ELR (cell line): ENCODE data around the gene DPP7.
"Not testable (repeated sequence)": the region's sequence is repeated elsewhere in the genome, so short reads cannot be mapped to it uniquely, and the experiment has no call there.

Source experiments
- DNase-seq: peaks from one replicate; pipeline ENCODE4 v3.0.0-alpha.2; 2015; ENCODE audit warnings: low read depth

DPP7 gene

GRCh38 chr9:137069508-137070091 lies 44.9 kb downstream of the DPP7 start:
- DNase-seq, result no peak

GRCh38 chr9:137068539-137069507 lies 45.7 kb downstream of the DPP7 start:
- DNase-seq, result no peak

GRCh38 chr9:137067860-137068538 lies 46.5 kb downstream of the DPP7 start:
- DNase-seq, result peak; percentile 82

DNA sequence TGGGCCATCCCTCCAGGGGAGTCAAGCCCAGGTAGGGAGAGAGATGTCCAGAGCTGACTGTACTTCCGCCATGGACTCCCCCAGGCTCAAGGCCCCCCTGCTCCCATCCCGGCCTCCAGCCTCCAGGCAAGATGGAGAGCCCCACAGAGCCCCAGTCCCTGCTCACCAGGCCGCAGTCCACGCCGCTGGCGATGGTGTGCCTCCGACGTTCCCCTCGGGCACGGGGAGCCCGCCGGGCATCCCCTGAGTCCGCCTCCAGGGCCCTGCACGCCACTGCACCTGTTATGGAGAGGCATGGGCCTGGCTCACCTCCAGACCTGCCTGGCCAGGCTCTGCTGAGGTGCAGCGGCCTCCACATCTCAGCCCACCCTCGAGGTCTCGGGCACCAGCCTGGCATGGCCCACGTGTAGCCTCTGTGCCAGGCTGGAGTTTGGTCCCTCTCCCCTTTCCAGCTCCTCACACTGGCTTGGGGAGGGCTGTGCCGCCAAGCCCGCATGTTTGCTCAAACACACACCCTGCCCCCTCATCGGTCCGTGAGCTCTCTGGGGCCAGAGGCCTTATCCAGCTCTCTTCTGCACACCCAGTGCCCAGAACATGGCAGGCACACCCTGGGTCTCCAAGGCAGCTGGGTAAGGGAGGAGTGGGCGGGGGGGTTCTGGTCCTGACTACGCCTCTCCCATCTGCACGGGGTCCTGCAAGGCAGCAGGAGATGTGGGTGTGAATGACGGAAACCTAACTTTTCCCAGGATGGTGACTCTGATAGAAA lies 48.3 kb downstream of the DPP7 start:
- DNase-seq, result no peak

GRCh38 chr9:137065336-137065967 lies 49.1 kb downstream of the DPP7 start:
- no peak for DNase-seq

DNA sequence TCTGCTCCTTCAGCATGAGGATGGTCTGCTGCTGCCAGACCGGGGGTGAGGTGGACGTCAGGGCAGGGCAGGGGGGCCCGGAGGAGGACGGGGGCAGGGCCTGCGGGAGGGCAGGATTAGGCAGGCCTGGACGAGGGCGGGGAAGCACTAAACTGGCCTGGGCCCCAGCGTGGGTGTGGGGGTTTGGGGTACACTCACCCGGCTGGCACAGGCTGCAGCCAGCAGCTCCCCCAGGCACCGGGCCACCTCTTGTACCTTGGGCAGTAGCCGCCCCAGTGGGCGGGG lies 49.7 kb downstream of the DPP7 start:
- no peak for DNase-seq

- peak; percentile 76 for DNase-seq
Measured at GRCh38 chr9:137064027-137064879, 50.3 kb downstream of the DPP7 start.

GRCh38 chr9:137063311-137064026 lies 51.1 kb downstream of the DPP7 start:
- no peak for DNase-seq

- not testable (repeated sequence) for DNase-seq
Measured at GRCh38 chr9:137062798-137063197, 51.7 kb downstream of the DPP7 start.

DNA sequence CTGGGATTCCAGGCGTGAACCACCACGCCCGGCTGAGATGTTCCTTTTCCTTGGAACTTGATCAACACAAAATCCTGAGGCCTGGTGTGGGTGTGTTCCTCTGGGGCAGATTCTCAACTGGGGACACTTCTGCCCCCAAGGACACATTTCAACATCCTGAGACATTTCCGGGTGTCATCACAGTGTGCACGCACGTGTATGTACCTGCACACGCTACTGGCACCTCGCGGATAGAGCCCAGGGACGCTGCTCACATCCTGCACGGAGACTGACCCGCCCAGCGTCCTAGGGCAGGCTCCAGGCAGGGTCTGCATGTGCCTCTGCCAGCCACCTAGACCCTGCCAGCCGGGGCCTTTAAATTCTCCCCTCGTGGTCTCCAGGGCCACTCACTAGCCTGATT lies 52.1 kb downstream of the DPP7 start:
- no peak for DNase-seq
